ENCODE measurements around the gene LRRC1. TPM values are rescaled to one million over a fixed set of nuclear protein-coding genes. Genes with fewer than 3 reads are reported as not detected.

LRRC1 gene
- total and polyA plus RNA-seq, 2 donors (not counting 3 experiments of a cell fraction or from before 2014, with no cell fraction given): 5.6 to 11.7 TPM

- CTCF ChIA-PET: no interaction called here
Observed at GRCh38 chr6:53932516-53932915, 137.7 kb downstream of the LRRC1 start.

More at GRCh38 chr6:53932516-53932915, 137.7 kb downstream of the LRRC1 start:
- Histone ChIP-seq H3K79me2 (ENCODE audit: control insufficient read depth, insufficient read depth, low read length) (no peaks in the 10 kb centered on the region), H3K4me1 (ENCODE audit: control insufficient read depth, extremely low read depth, insufficient read depth, low read length) (peaks cover 29% of the 10 kb centered on the region), H3K36me3 (ENCODE audit: control insufficient read depth in 2 of 2, extremely low read depth in 1 of 2, insufficient read depth in 2 of 2, low read length in 2 of 2) (no peaks in the 10 kb centered on the region), H4K20me1 (replicated peaks; ENCODE audit: control insufficient read depth, extremely low read depth, insufficient read depth, low read length) (no peaks in the 10 kb centered on the region), H3K27me3 (ENCODE audit: control insufficient read depth in 2 of 2, insufficient read depth in 2 of 2, low read length in 2 of 2) (no peaks in the 10 kb centered on the region), H3K27ac (ENCODE audit: insufficient read depth, low read depth, low read length) (no peak overlapping the region), H3K9me1 (replicated peaks; ENCODE audit: control insufficient read depth, extremely low read depth, insufficient read depth, low read length) (no peaks in the 10 kb centered on the region), H3K9ac (replicated peaks; ENCODE audit: extremely low read depth, insufficient read depth, low read length) (no peak overlapping the region), H3K4me2 (ENCODE audit: insufficient read depth, low read length) (no peak overlapping the region), H2AFZ (ENCODE audit: low read depth, low read length) (no peak overlapping the region), H3K4me3 (replicated peaks in 1 of 3; ENCODE audit: insufficient read depth in 1 of 3, low read depth in 1 of 3, low read length in 3 of 3) (no peak overlapping the region), H3K9me3 (replicated peaks; ENCODE audit: control insufficient read depth, insufficient read depth, low read length) (no peaks in the 10 kb centered on the region)
- no peak for DNase-seq (ENCODE audit: low read depth, low spot score)
- TF ChIP-seq EZH2 (IDR thresholded peaks at IDR 0.05; ENCODE audit: borderline replicate concordance, low read depth, low read length, severe bottlenecking) (no peak), CTCF (IDR thresholded peaks at IDR 0.05; ENCODE audit: extremely low read depth in 1 of 2, insufficient read depth in 1 of 2, low read depth in 1 of 2, low read length in 2 of 2) (no peak), MYC (IDR thresholded peaks at IDR 0.05; ENCODE audit: low read depth, low read length) (no peak), FOS (IDR thresholded peaks at IDR 0.05; ENCODE audit: borderline replicate concordance, insufficient read depth, low read length) (no peak), GATA2 (IDR thresholded peaks at IDR 0.05; ENCODE audit: insufficient read depth, insufficient read length, low read depth, low read length) (no peak), POLR2AphosphoS5 (IDR thresholded peaks at IDR 0.05; ENCODE audit: insufficient read depth, low read depth, low read length) (no peak), POLR2A (IDR thresholded peaks at IDR 0.05; ENCODE audit: low read depth, low read length) (no peak)
- TF ChIP-seq, protein P1, sequence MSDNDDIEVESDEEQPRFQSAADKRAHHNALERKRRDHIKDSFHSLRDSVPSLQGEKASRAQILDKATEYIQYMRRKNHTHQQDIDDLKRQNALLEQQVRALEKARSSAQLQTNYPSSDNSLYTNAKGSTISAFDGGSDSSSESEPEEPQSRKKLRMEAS (IDR thresholded peaks at IDR 0.05; ENCODE audit: insufficient read depth, insufficient read length): no peak
- dilution Hi-C loops (cut with MboI; ENCODE audit: extremely low pct_ligation_motif_present, low sequenced_read_pairs): no loop called here
- FAIRE-seq: no peak
- intact Hi-C loops (cut with micrococcal nuclease): no loop called here
- no TSS peak for BruUV-seq (replicated peaks)
- POLR2A ChIA-PET: no interaction called here
